NCI-H1930 (cell line): Measurements from ENCODE around the gene SLC39A1.

Experiments
- DNase-seq, 2 experiments: peaks; one replicate each; lab custom pipeline; 2025; lab: John Stamatoyannopoulos, UW

SLC39A1 gene

DNA sequence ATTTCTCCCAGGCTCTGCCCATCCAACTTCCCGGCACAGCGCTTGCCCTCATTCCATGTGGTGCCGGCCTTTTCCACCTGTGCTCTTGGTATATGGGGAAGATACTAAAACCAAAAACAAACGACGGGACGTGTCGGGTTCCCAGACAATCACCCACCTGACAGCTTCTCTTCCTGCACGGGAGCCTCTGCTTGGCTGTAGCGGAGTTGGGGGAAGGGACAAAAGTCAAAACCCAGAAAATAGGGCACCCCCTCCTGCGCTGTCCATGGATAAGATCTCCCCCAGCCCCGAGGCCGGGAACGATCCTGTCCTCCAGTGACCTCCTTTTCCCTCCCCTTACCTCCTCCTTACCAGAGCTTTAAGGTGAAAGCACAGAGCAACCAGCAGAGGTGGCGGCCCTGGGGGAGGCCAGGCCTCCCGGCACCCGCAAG is 13.5 kb upstream of the SLC39A1 start:
- no peak for DNase-seq

- no peak for DNase-seq
Observed at GRCh38 chr1:153973525-153973924, 10.2 kb upstream of the SLC39A1 start.

- DNase-seq = no peak
Observed at GRCh38 chr1:153973071-153973470, 9.7 kb upstream of the SLC39A1 start.

DNA sequence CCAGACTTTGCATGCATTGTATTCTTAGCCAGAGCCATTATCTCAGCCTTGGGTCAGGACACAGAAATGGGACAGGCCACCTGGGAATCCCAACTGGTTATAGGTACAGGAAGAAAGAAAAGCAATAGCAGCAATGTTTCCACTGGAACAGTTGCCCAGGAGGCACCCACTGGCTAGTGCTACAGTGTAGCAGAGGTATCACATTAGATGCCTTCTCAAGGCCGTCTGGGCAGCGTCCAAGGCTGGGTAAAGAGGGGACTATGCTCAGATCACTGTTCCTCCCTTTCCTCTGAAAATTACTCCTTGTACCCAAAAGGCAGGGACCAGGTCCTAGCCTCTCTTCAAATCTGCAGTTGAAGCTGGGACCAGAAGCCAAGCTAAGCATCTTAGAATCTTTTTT is 7.0 kb upstream of the SLC39A1 start:
- no peak for DNase-seq

- no peak for DNase-seq
Observed at GRCh38 chr1:153968972-153969371, 5.6 kb upstream of the SLC39A1 start.

DNA sequence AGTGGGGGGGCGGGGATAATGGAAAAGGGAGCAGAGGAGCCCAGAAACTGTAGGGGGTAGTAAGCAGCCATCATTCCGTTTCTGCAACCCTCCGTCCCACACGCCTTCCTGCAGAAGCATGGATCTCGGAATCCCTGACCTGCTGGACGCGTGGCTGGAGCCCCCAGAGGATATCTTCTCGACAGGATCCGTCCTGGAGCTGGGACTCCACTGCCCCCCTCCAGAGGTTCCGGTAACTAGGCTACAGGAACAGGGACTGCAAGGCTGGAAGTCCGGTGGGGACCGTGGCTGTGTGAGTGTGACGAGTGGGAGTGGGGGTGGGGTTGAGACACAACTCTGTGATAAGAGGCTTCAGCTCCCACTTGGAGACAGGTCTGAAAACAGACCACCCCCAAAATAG is 5.1 kb upstream of the SLC39A1 start:
- DNase-seq = no peak

GRCh38 chr1:153968000-153968363 is 4.6 kb upstream of the SLC39A1 start:
- no peak for DNase-seq

DNA sequence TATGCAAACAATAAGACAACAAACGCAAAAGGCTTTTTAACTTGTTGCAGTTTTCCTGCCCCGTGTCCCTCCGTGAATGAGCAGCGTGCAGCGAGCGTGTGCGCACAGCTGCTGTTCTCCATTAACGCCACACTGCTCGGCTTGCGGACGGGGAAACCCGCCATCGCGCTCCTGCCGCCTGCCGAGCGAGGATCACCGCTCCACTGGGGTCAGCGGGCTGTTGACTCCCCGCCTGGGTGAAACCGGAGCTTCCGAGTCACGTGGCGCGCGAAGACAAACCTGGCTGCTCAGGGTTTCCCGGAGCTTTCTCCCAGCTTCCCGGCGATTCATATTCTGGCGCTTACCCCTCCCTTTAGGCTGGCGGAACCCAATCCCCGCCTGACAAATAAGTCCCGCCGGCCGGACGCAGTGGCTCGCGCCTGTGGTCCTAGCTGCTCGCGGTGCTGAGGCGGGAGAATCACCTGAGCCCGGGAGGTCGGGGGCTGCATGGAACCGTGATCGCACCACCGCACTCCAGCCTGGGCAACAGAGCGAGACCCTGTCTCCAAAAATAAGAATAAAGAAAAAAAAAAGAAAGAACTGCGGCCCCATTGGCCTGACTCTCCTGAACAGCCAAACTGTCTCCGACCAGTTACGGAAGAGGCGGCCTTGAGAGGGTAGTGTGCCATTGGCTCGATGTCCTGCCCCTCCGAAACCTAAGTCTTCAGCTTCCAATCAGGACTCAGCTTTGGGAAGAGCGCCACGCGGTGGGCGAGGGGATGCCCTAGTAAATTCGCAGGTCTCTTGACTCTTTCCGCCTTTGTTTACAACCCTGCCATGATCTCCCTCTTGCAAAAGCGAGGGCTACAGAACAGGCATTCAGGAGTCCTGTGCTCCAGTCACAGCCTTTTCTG is 4.0 kb upstream of the SLC39A1 start, which contains the start of gene CREB3L4:
CREB3L4 (plus strand) TSS at position 796 of the 893 bp plus-strand sequence. CDS start 624 bp downstream, outside the sequence.
- peak; percentile 96 for DNase-seq

DNA sequence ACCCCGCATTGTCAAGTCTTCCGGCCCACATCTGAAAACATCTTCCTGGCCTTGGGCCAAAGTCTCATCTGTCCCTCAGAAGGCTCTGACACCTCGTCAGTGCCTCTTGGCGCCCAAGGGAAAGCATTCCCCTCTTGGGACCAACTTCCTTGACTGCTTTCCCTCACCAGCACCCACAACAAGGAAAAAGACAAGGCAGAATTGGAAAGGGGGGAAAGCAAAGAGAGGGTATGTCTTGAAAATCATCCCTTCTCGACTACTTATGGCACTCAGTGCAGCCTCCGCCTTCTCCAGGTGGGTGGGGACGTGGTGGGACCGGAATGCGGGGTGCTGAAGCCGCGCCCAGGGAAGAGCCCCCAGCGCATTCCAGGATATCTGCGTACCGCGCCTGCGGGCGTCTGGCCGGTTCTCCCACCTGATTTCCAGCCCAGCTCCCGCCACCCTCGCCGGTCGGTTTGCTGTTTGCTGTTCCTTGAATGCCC is 554 bp upstream of the SLC39A1 start:
- no peak for DNase-seq

- no peak for DNase-seq
Observed at GRCh38 chr1:153962088-153963029, 978 bp downstream of the SLC39A1 start.

GRCh38 chr1:153961421-153961820 is 1.9 kb downstream of the SLC39A1 start:
- no peak for DNase-seq

- no peak for DNase-seq
Observed at GRCh38 chr1:153960206-153960605, 3.1 kb downstream of the SLC39A1 start.

DNA sequence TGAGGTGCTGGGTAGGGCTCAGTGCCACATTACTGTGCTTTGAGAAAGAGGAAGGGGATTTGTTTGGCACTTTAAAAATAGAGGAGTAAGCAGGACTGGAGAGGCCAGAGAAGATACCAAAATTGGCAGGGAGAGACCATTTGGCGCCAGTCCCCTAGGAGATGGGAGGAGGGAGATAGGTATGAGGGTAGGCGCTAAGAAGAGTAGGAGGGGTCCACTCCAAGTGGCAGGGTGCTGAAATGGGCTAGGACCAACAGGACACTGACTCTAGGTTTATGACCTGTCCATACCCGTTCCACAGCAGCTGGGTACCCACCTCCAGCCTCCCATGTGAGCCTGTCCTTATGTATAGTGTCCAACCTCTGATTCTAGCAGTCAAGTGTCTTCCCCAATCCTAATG is 3.9 kb downstream of the SLC39A1 start:
- no peak for DNase-seq

- no peak for DNase-seq
Observed at GRCh38 chr1:153958961-153959260, 4.4 kb downstream of the SLC39A1 start.

DNA sequence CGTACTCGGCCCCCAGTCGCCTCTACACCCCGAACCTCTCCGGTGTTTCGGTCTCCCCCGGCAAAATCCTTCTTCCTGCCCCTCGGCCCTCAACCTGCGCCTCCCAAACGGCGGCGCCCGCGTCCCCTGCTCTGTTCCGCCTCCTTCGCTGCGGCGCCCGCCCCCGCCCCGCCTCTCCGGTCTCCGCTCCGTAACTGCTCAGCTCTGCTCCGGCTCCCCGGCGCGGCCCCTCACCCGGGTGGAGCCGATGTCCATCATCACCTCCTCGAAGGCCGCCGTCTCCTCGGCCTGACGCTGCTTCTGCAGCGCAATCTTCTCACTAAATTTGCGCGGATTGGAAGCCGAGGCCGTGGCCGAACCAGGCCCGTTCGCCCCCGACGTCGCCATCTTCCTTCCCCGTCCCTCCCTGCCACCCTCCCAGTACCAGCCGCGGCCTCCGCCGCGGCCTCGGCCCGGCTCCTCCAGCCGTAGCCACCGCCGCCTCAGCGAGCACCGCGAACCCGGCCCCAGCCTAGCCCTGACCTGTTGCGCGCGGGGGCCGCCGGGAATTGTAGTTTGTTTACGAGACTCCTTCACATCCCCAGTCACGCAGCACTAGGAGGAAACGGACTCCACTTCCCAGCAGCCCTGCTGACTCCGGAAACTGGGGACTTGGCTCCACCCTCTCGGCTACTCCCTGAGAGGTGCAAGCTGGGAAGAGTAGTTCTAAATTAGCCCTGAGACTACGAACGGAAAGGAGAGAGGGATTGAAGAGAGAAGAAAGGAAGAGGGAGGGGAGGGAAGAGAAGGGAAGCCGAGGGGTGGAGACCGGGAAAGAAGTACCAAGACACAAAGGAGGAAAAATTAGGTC is 5.0 kb downstream of the SLC39A1 start, which contains the start of gene CRTC2:
CRTC2 (minus strand) TSS at position 502 of the 850 bp plus-strand sequence; CDS start at position 387, 115 bp downstream.
- peak; percentile 97 to 98 for DNase-seq

GRCh38 chr1:153957744-153958110 is 5.6 kb downstream of the SLC39A1 start:
- no peak for DNase-seq

- DNase-seq = no peak
Observed at GRCh38 chr1:153956997-153957715, 6.2 kb downstream of the SLC39A1 start.

GRCh38 chr1:153954826-153955225 is 8.5 kb downstream of the SLC39A1 start:
- DNase-seq = no peak

DNA sequence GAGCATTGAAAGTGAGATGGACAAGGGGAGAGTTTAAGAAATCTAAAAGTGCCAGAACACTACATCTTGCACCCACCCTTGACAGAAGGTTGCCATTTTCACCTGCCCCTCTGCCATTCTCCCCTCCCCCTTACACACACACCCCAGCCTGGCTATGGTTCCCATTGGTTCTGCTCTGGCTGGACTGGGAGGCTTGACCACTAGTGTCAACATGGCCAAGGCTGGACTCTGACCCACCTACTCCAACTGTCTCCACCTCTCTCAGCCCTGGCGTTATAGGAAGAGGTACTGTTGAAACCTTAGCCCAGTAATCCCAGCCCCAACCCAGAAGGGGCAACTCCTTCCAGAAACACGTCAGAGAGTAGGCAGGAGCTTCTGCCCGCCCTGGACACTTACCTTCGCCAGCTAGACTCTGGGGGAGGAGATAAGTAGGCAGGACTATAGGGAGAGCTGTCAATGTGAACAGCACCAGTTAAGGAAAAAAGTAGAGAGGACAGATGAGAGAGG is 9.4 kb downstream of the SLC39A1 start:
- DNase-seq = no peak

GRCh38 chr1:153951801-153952200 is 11.5 kb downstream of the SLC39A1 start:
- DNase-seq = no peak

GRCh38 chr1:153951183-153951582 is 12.2 kb downstream of the SLC39A1 start:
- DNase-seq = no peak
